A549 treated with Mapracorat at 1 μM for 4 hours (cell line): ENCODE results near the gene OR10C1. TPM values are rescaled to one million over a fixed set of nuclear protein-coding genes. Genes with fewer than 3 reads are reported as not detected.

Experiments used
- total RNA-seq: library from RNA; stranded (reverse); fragments of 200-300 nt; extraction: Qiagen RNA extraction; gene quantifications from 5 replicates; pipeline ENCODE4 v1.2.3, GENCODE V29; 2022

OR10C1 gene
- total RNA-seq: not detected in 5 replicates

GRCh38 chr6:29439006-29439405, at the start of gene OR10C1:
TSS of gene OR10C1 (plus strand) at chr6:29439306. CDS start at chr6:29440016, 710 bp downstream.

DNA sequence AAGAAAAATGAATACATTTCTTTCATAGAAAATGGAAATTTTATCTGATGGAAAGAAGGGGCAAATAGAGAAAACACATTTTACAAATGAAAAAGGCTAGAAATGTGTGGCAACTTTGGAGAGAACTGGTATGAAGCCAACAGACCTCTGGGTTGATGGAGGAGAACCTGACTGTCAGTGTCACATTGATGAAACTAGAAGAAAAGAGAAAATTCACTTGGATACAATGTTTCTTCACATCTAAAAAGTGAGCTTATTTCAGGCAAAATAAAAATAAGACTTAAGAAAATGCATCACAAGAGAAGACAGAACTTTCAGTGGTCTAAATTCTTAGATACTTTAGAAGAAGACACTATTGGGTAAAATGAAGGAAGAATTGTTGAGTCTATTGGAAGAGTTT, 43.8 kb upstream of the OR10C1 start, which contains the start of gene OR12D2:
OR12D2 (plus strand) TSS at position 301 of the 400 bp plus-strand sequence. CDS start 1,069 bp downstream, outside the sequence.

DNA sequence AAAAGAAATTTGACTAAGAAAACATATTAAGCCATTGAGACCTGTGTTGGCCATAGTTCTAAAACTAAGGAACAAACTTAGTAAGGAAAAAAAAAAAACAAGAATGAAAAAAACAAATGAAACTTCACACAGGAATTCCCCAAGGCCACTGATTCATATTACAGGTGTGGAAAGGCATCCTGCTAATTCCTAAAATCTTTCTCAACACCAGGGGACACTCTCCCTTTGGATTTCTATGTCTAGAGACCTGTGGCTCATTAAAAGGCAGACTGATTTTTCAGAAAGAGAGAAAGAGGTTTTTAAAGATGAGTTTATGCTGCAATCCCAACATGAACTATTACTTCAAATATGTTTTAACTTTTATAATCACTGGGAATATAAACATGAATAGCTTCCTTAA, 24.5 kb upstream of the OR10C1 start, which contains the start of gene OR12D1:
OR12D1 (plus strand) TSS at position 341 of the 400 bp plus-strand sequence.

GRCh38 chr6:29456971-29457370, 17.9 kb downstream of the OR10C1 start, which contains the start of the genes OR11A1 and OR2H1:
TSS of gene OR11A1 (minus strand) at chr6:29457071. CDS start at chr6:29427641, 29,430 bp downstream.
TSS of gene OR2H1 (plus strand) at chr6:29457155. CDS start at chr6:29461770, 4,615 bp downstream.

GRCh38 chr6:29487660-29488059, 48.6 kb downstream of the OR10C1 start, which contains the start of gene MAS1L:
TSS of gene MAS1L (minus strand) at chr6:29487956. CDS start at chr6:29487902, 54 bp downstream.

Other genes starting within 250 kb of the OR10C1 start
- not detected in 5 replicates for gene OR14J1, start 137.6 kb upstream of the OR10C1 start, total RNA-seq
- not detected in 5 replicates for gene OR5V1, start 70.4 kb upstream of the OR10C1 start, total RNA-seq
- not detected in 5 replicates for gene OR12D3, start 64.0 kb upstream of the OR10C1 start, total RNA-seq
- not detected in 5 replicates for gene OR12D2, start 43.7 kb upstream of the OR10C1 start, total RNA-seq
- gene OR12D1, start 24.4 kb upstream of the OR10C1 start, total RNA-seq: not detected in 5 replicates
- gene OR11A1, start 17.8 kb downstream of the OR10C1 start, total RNA-seq: not detected in 5 replicates
- not detected in 5 replicates for gene OR2H1, start 17.8 kb downstream of the OR10C1 start, total RNA-seq
- gene MAS1L, start 48.6 kb downstream of the OR10C1 start, total RNA-seq: not detected in 5 replicates
- 0.33 to 1.0 TPM (median 0.87 TPM) in 5 replicates for gene UBD, start 120.4 kb downstream of the OR10C1 start, total RNA-seq
- not detected in 5 replicates for gene OR2H2, start 145.8 kb downstream of the OR10C1 start, total RNA-seq
- 4.3 to 6.1 TPM (median 5.8 TPM) in 5 replicates for gene GABBR1, start 193.9 kb downstream of the OR10C1 start, total RNA-seq
- not detected in 5 replicates for gene MOG, start 217.8 kb downstream of the OR10C1 start, total RNA-seq
- not detected in 5 replicates for gene ZFP57, start 241.8 kb downstream of the OR10C1 start, total RNA-seq